COLO829 (cell line): ENCODE measurements around the gene TIGD2.
A peak's percentile ranks its signal among the peaks of the same experiment; 100 is the strongest.
"Not testable (repeated sequence)": the region's sequence is repeated elsewhere in the genome, so short reads cannot be mapped to it uniquely, and the experiment has no call there.

ENCODE experiments used
- DNase-seq: peaks from one replicate; pipeline ENCODE4 v3.0.0; 2012; ENCODE audit warnings: low spot score

The TIGD2 gene

DNA sequence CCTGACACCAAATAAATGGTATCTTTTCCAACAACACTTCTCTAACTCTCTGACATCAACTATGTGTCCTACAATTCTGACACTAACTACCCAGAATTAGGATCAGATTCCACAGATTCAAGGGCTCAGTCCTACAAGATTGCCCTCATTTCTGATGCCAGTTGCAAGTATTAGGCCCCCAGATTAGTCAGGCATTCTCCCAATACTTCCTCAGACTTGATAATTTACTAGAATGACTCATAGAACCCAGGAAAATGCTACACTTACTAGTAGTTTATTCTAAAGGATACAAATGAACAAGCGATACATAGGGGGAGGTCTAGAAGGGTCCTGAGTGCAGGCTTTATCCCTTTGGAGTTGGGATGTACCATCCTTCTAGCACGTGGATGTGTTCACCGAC lies 8.5 kb downstream of the TIGD2 start:
- DNase-seq = no peak

DNA sequence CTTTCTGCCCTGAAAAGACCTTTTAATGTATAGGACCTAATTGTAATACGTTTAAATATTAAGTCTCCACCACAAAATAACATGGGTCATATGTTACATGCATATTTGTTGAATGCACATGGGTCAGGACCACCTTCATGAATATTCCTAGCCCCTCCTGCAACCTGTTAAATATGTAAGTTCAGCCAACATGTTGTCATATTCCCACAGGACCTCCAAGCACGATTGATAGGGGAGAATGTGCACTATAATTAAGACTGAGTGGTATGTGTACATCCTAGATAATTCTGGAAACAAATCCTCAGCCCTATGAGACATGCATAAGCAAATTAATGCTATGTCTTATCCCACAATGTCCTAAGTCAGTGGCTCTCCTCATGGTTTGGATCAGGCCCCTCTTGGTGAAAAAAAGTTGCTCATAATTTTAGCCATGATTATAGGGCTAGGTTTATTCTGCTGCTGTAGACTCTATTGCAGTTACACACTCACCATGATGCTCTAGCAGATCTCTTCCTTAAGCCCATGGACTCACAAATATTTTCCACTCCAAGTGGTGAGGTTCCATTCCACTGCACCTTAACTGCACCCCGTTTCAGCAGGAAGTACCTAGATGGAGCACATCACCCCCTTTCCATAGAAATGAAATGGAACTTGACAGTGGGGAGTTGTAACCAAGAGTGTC lies 10.2 kb downstream of the TIGD2 start:
- DNase-seq = no peak

DNA sequence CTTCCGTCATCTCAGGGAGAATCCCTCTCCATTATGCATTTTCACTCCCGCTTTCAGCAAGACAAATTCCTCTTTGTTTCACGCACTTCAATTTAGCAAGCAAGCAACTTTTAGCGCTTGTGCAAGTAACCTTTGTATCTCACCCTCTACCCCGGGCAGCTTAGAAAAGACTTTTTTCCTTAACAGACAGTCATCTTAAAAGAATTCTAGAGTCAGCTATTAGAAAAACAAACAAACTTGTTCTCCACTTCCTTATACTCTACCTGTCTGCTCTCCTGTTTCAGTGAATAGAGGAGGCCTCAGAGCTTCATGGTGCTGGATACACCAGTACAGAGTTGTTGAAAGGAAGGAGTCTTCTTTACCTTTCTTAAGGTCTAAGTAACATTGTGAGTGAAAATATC lies 12.1 kb downstream of the TIGD2 start:
- DNase-seq = peak; percentile 91

DNA sequence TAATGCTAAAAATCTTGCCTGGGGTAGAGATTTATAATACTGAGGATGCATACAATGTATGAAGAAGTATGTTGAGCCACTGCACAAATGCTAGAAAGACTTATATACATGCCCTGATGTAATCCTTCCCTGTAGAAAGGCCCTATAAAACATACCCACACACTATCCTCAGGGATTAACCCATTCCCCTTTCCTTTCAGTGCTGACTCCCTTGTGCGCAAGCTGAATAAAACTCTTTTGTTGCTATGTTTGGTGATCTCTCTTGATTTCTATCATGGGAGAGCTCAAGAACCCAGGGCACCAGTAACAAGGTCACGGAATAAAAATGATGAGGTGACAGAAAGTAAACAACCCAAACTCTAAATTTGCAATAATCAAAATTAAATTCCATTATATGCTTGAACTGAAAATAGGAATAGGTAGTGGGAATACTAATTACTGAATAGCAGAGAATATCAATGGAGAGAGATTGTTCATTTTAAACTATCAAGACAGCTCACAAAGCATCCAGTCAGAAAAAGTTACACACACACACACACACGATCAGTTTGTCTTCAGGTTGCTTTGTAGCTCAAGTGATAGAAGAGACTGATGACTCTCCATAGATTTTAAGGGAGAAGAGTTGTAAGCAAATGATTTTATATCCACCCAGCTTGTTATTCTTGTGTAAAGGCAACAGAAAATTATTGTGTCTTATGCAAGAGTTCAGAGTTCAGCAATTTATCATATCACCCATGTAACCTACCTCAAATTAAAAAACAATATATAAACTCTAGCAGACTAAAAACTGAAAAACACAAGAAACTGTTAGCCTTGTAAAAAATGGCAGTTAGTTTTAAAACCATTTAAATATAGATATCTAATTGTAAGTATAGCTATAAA lies 14.8 kb downstream of the TIGD2 start:
- no peak for DNase-seq

DNA sequence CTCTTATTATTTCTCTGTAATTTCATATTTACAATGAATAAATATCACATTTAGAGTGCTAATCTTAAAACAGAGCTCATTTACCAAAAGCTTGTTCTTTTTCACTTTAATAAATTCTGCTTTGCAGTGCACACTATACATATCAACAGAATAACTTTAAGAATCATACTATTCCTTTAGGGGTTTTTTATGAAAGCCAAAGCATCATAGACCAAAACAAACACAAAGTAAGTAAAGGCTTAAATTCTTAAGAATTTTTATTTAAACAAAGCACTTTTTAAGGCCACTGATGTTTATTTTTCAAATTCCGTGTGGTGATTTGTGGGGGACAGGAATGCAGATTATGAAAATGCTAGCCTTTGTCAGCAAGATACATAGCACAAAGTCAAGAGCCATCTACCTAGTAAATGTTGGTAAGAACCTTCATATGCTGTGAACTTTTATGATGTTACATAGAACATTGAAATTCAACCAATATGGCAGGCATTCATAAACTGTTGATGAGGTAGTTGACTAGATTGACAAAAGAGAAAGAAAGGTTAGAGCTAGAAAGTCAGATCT lies 17.8 kb downstream of the TIGD2 start:
- no peak for DNase-seq

DNA sequence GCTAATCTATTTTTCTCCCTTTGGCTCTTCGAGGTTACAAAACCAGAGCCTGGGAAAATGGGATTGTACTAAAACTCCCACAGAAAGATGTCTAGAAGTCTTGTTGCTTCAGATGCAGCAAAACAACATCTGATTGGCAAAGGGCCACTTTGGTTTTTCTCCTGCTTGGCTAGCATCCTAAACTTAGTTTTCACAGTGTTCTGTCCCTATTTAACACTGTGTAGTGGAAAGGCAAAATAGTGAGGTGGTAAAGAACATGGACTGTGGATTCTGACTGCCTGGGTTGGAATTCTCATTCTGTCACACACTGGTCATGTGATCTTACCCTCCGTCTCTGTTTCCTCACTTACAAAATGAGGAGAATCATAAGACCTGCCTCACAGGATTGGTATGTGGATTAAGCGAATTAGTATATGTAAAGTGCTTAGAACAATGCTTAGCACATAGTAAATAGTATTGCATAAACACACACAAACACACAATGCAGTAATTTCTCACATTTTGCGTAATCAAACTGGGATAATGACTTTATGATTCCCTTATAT lies 23.5 kb downstream of the TIGD2 start:
- DNase-seq = no peak

DNA sequence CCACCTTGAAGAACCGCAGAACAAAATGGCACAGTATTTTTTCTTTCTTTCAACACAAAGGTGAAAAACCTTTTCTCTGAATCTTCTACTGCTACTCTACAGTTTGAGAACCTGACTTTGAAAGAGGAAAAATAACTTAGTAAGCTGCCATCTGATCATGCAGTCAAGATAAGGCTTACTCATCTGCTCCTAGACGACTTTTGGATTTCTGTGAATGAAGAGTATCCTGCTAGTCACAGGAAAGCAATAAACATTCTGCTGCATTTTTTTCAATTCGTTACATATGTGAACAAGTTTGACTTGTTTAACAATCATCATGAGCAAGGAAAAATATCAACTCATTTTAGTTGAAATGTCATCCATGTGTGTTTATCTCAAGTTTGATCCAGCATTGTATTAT lies 25.2 kb downstream of the TIGD2 start:
- DNase-seq = no peak

DNA sequence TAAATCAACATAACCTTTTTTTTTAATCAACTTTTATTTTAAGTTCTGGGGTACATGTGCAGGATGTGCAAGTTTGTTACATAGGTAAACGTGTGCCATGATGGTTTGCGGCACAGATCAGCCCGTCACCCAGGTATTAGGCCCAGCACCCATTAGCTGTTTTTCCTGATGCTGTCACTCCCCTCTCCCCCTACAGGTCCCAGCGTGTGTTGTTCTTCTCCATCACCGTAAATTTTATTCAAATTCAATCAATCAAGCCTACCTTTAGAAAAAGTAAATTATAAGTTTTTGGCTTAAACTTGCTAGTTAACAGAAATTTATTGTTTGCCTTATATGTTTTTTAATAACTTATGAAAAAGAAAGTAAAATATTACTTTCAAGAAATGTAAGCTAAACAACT lies 25.9 kb downstream of the TIGD2 start:
- no peak for DNase-seq

DNA sequence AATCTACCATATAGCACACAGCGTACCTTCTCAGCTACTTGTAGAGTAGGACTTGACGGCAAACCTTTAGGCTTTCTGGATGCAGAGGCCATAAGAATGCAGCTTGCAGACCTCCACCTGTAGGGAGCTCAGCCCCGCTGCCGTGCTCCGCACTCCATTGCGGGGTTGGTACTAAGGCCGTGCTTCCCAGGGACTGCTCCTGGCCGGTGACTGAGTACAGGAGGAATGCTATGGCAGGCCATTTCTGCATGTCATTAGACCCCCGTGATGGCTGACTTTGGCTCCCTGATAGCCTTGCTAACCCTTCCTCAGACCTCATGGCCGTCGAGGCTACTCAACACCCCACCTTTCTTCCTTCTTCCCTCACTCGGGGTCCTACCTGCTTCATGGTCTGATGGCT lies 26.4 kb downstream of the TIGD2 start:
- DNase-seq = no peak

DNA sequence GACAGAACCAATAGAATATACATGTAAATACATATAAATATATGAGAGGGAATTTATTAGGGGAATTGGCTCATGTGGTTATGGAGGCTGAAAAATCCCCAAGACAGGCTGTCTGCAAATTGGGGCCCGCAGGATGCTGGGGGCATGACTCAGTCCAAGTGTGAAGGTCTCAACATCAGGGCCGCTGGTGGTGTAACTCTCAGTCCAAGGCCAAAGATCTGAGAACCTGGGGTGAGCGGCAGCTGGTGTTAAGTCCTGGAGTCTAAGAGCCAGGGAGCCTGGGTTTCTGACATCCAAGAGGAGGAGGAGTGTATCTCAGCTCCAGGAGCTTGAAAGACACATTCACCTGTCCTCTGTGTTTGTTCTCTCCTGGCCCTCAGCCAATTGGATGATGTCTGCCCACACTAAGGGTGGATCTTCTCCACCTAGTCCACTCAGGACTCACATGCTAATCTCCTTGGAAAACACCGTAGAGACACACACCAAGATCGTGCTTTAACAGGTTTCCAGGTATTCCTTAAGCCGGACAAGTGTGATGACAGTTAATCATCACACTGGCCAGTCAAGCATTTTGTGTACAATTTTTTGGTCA lies 28.9 kb downstream of the TIGD2 start:
- DNase-seq = no peak

DNA sequence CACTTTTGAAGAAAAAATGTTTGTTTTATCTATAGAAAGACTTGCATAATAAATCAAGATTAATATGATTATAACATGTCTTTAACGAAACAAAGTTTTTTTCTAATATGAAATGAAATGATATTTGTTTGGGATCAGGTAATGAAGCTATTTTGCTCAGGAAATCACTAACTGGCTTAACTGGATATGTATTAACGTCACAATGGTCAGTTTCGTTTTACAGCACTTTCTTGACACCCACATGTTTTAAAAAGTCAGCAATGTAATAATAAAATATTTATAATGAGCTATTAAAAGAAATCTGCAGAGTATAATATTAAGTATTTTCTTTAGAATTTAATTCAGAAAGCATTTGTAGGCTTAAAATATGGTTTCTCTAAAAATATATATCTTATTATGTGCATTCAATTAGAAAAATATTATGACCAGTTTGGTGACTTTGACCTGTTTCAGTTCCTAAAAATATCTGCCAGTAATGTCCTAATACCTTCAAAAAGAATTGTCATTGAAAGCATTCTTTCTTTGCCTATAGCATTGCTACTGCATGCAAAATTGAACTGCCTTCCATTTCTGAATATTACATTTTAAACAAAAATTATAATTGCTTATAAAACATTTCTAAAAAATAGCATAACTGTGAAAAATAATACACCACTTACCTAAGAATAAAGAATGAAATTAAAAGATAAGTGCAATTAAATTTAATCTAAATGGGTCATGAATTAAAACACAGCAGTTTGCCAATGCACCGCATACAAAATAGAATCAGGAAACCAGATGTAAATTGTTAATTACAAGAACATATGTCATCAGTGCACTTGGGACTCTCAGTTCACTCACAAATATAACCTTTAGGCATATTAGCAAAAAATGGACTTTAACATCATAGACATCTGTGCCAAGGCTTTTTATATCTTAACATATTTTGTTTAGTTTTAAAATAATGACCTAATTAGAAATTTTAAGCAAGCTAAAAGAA lies 31.6 kb downstream of the TIGD2 start:
- DNase-seq = no peak

DNA sequence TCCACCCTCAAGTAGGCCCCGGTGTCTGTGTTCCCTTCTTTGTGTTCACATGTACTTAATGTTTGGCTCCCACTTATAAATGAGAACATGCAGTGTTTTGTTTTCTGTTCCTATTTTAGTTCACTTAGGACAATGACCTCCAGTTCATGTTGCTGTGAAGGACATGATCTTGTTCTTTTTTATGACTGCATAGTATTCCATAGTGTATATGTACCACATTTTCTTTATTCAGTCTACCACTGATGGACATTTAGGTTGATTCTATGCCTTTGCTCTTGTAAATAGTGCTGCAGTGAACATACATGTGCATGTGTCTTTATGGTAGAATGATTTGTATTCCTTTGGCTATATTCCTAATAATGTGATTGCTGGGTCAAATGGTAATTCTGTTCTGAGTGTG lies 33.3 kb downstream of the TIGD2 start:
- not testable (repeated sequence) for DNase-seq

DNA sequence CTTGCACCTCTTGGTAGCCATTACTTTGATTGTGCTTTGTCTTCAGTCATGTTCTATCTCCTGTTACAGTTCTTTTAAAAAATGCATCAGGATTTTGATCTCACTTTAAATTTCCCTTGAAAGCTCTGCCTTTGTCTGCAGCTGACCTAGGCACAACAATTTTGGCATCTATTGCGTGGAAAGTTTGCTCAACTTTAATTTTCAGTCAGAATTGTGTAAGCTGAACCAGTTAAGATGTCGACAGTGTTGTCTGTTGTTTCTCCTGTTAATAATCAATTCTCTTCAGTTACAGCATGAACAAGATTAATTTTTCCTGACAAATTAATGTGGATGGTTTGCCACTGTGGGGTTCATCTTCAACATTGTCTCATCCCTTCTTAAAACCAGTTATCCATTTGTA lies 34.9 kb downstream of the TIGD2 start:
- no peak for DNase-seq

DNA sequence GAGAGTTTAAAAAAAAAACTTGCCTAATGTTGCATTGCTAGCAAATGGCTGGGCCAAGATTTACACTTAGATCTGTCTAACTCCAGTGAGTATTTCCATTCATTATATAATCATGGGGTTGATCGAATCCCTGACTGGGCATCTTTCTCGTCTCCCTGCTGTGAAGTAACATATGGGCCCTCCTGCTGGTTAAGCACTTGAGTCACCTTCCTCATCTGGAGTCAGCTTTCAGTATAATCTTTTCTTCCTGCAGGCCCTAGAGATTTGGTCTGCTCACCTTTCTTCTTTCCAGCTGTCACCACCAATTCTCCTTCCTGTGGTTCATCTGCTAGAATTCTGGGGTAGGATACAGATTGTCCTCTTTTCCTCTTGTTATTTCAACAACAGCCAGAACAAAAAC lies 41.6 kb downstream of the TIGD2 start:
- DNase-seq = no peak

DNA sequence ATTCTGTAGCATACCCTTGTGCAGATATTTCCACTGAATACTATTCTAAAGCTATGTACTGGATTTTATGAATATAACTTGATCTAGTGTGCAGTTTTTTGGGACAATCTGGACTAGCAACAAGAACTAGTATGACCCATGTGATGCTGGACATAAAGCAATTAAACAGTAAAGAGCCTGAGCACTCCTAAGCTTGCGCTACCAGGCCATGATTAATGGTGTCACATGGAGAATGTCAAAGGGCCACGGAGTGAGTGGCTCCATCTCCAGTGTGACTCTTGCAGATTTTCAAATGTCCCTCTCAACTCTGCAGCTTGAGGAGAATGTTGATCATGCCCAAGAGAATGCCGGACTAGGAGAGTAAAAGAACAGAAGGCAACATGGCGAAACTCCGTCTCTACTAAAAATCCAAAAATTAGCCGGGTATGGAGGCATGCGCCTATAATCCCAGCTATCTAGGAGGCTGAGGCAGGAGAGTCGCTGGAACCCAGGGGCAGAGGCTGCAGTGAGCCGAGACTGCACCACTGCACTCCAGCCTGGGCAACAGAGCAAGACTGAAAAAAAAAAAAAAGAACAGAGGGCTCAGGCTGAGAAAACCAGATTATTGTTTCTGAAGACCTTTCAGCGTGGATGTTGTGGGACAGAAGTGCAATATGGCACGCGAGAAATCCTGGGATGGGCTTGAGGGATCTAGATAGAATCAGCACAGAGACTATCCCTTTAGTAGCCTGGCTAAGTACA lies 45.0 kb downstream of the TIGD2 start:
- DNase-seq = no peak

DNA sequence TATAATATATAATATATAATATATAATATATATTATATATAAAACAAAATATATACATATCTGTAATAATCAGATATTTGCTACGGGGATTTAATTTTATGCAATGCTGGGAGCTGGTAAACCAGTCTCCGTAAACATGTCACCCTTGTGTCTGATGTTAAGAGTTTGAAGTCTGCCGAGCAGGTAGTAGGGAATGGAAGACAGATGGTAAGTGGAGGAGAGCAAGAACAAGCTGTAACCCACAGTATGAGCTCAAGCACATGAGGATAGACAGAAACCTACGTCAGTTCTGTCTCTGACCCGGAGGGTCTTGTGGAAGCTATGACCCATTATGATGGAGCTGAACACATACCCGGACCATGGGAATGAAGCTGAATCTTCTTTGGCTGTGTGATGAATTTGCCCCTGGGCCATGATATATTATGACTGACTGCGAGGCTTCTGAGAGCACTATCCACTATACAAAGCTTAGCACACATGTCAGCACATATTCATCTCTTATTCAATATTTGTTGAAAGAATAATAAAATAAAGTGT lies 46.2 kb downstream of the TIGD2 start:
- DNase-seq = no peak

DNA sequence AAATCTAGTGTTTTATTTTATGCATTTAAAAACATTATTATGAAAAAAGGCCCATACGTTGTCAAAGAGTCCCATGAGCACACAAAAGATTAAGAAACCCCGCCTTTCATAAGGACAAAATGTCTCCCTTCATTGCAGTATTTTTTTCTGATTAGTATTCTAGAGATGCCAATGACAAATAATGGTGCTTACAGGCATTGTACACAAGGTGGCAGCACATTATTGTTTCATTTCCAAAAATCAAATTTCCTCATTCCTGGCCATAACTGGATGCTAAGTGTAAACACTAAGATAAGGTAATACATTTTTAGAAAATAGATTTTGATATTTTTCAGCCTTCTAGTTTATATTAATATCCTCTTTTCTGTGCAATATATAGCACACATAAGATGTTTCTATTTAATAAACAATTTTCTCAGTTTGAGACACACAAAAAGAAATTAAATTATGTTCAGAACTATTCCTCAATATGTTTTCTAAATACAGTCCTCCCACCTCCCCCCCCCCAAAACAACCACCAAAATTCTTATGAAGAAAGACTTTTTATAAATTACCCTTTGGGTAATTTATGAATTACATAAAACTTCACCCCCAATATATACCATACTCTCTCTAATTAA lies 47.7 kb downstream of the TIGD2 start:
- DNase-seq = peak; percentile 84

DNA sequence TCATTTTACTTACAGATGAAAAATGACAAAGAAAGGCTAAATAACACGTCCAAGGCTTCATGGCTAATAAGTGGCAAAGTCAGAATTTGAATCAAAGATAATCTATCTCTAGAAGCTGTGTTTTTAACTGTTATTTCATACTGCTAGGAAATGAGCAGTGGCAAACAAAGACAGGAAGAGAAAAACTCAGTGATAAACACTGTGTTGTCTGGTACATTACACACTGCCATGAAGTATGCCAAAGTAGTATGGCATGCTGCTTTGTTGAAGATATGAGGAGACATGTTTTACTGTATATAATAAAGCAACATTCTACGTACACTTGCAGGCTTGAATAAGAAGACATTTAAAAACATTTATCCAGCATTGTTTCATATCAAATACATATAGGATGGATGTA lies 49.5 kb downstream of the TIGD2 start:
- no peak for DNase-seq

DNA sequence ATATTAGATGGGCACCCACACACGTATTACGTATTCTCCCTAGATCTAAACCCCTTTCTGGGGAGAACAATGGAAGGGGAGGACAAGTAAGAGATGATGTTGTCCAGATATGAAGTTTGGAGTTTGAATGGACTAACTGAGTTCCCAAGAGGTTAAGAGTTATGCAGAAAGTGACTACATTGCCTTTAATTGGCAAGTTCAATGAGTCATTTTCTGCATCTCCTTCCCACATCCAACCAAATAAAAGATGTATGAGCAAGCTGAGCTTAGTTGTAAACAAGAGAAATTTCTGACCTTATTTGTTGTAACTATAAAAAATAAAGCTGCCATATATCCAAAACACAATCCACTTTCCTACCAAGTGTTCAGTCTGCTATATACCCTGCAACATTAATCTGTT lies 50.5 kb downstream of the TIGD2 start:
- DNase-seq = no peak

DNA sequence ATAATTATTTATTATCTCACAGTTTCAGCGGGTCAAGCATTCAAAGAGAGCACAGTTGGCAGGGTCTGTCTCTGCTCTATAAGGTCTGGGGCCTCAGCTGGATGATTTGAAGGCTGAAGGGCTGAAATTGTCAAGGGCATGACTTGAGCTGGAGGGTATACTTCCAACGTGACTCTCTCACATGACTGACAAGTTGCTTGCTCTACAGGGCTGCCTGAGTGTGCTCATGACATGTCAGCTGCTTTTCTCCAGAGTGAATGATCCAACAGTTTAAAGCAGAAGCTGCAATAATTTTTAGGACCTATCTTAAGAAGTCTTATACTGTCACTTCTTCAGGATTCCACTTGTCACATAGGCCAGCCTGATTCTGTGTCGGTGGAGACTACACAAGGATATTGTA lies 51.2 kb downstream of the TIGD2 start:
- DNase-seq = no peak
